HepG2 (cell line): ENCODE results near the gene EPHA1. TPM values are rescaled to one million over a fixed set of nuclear protein-coding genes. Genes with fewer than 3 reads are reported as not detected.

Source experiments
- ATAC-seq: fragments of 200-7000 bp; cut with Tn5 transposase; 3 replicates; pipeline ENCODE4 v1.9.1; 2020; ENCODE audit warnings: mild to moderate bottlenecking, moderate library complexity
- BruUV-seq: library from RNA; stranded (reverse); fragments of 400-500 nt; replicated peaks from 2 replicates; lab custom pipeline; 2021; lab: Mats Ljungman, UMichigan
- CTCF ChIA-PET: fragments of 300-600 bp; formaldehyde crosslinking; extraction: SDS; loops from one replicate; lab custom pipeline; 2021; ENCODE audit warnings: low total read pairs, inconsistent platforms, low intra/inter-chr PET ratio; lab: Yijun Ruan, JAX
- POLR2A ChIA-PET: fragments of 350-600 bp; sonication (Branson Sonifier 250); formaldehyde crosslinking; loops from one replicate; lab custom pipeline; 2020; ENCODE audit warnings: antibody characterized with exemption, inconsistent platforms; lab: Yijun Ruan, JAX
- DNase-seq: peaks from one replicate; pipeline ENCODE4 v3.0.0-alpha.2; 2015; ENCODE audit warnings: low spot score
- FAIRE-seq: peaks from 3 replicates; lab custom pipeline; 2011; peaks lifted over from hg19 to GRCh38; lab: Jason Lieb, UNC
- H2AFZ ChIP-seq: one replicate; pipeline ENCODE4 v1.6.1; 2011; ENCODE audit warnings: low read length, inconsistent platforms
- H3K27ac ChIP-seq: fragments of 300-600 bp; 3 replicates; pipeline ENCODE4 v1.8.0; 2011; ENCODE audit warnings: mixed run types, mild to moderate bottlenecking, mixed read lengths, low read length, inconsistent platforms; ENCODE audit not compliant: insufficient read depth; ENCODE audit errors: extremely low read length
- H3K27me3 ChIP-seq, 2 experiments: fragments of 200-600 bp in 1 of 2; 2 replicates in 1 of 2; 3 replicates in 1 of 2; pipeline versions ENCODE4 v1.6.0 to v1.8.0; 2011; ENCODE audit warnings: low read length in 2 of 2, mild to moderate bottlenecking in 2 of 2, moderate library complexity in 2 of 2, inconsistent platforms in 1 of 2; ENCODE audit not compliant: insufficient read depth in 2 of 2, control insufficient read depth in 1 of 2
- H3K36me3 ChIP-seq, 2 experiments: fragments of 200-600 bp in 1 of 2; replicated peaks in 1 of 2; 2 replicates in 1 of 2; 3 replicates in 1 of 2; pipeline versions ENCODE4 v1.5.1 to v1.8.0; 2011; ENCODE audit warnings: low read length in 2 of 2, inconsistent platforms in 1 of 2; ENCODE audit not compliant: insufficient read depth in 2 of 2, control insufficient read depth in 1 of 2
- H3K4me1 ChIP-seq: 2 replicates; pipeline ENCODE4 v1.5.1; 2012; ENCODE audit warnings: low read length, inconsistent platforms; ENCODE audit not compliant: insufficient read depth
- H3K4me2 ChIP-seq: 2 replicates; pipeline ENCODE4 v1.6.0; 2011; ENCODE audit warnings: low read depth, low read length, inconsistent platforms
- H3K4me3 ChIP-seq, 3 experiments: fragments of 200-600 bp in 1 of 3; sonication (generic), shearing (Covaris generic) in 1 of 3; replicated peaks in 1 of 3; 2 replicates each; pipeline ENCODE4 v1.5.1; 2011 to 2016; ENCODE audit warnings: low read length in 3 of 3, inconsistent platforms in 2 of 3, low read depth in 2 of 3, mild to moderate bottlenecking in 2 of 3, control low read depth in 1 of 3, mixed read lengths in 1 of 3; ENCODE audit not compliant: insufficient read depth in 1 of 3
- H3K79me2 ChIP-seq: one replicate; pipeline ENCODE4 v1.6.1; 2011; ENCODE audit warnings: low read length, inconsistent platforms; ENCODE audit not compliant: insufficient read depth
- H3K9ac ChIP-seq: 2 replicates; pipeline ENCODE4 v1.6.0; 2011; ENCODE audit warnings: mild to moderate bottlenecking, low read depth, low read length, inconsistent platforms; ENCODE audit not compliant: insufficient read depth
- H3K9me3 ChIP-seq: 2 replicates; pipeline ENCODE4 v1.5.1; 2012; ENCODE audit warnings: mild to moderate bottlenecking, low read length
- H4K20me1 ChIP-seq: 2 replicates; pipeline ENCODE4 v1.6.0; 2011; ENCODE audit warnings: inconsistent platforms, mild to moderate bottlenecking, low read length, moderate library complexity; ENCODE audit not compliant: insufficient read depth
- ARNT2 ChIP-seq: sonication (generic); formaldehyde crosslinking; IDR thresholded peaks from 2 replicates; pipeline ENCODE4 v1.8.0; 2022; ENCODE audit warnings: mild to moderate bottlenecking, low read depth, missing genetic modification reagents, moderate library complexity
- ASH2L ChIP-seq: fragments of 300-600, 200-600 bp; sonication (generic); IDR thresholded peaks from 2 replicates; pipeline ENCODE4 v1.7.0; 2017; ENCODE audit warnings: low read depth, mild to moderate bottlenecking, moderate library complexity, mixed read lengths, low read length; ENCODE audit not compliant: insufficient read length
- DPF2 ChIP-seq: sonication (generic); formaldehyde crosslinking; IDR thresholded peaks from 2 replicates; pipeline ENCODE4 v1.4.0; 2020; ENCODE audit warnings: mild to moderate bottlenecking, low read depth, missing genetic modification reagents, borderline replicate concordance
- HDAC2 ChIP-seq: sonication (generic); formaldehyde crosslinking; IDR thresholded peaks from 2 replicates; pipeline ENCODE4 v1.4.0; 2020; ENCODE audit warnings: missing genetic modification reagents
- JUNB ChIP-seq: sonication (generic); formaldehyde crosslinking; IDR thresholded peaks from 2 replicates; pipeline ENCODE4 v1.8.0; 2022; ENCODE audit warnings: missing genetic modification reagents, mild to moderate bottlenecking, borderline replicate concordance
- KAT8 ChIP-seq: IDR thresholded peaks from 2 replicates; pipeline ENCODE4 v1.6.1; 2016; ENCODE audit warnings: missing genetic modification reagents, missing compliant biosample characterization
- MTF2 ChIP-seq: sonication (generic); formaldehyde crosslinking; IDR thresholded peaks from 2 replicates; pipeline ENCODE4 v1.5.0; 2020; ENCODE audit warnings: missing genetic modification reagents, borderline replicate concordance
- NFKB2 ChIP-seq: sonication (generic); formaldehyde crosslinking; IDR thresholded peaks from 2 replicates; pipeline ENCODE4 v1.4.0; 2020; ENCODE audit warnings: missing genetic modification reagents, borderline replicate concordance
- RAD21 ChIP-seq: fragments of 450-650 bp; formaldehyde crosslinking; IDR thresholded peaks from 2 replicates; pipeline ENCODE4 v1.5.0; 2020; ENCODE audit warnings: mild to moderate bottlenecking
- RXRB ChIP-seq: IDR thresholded peaks from 2 replicates; pipeline ENCODE4 v1.6.1; 2016; ENCODE audit warnings: borderline replicate concordance, missing genetic modification reagents, missing compliant biosample characterization
- SMAD3 ChIP-seq: sonication (generic); formaldehyde crosslinking; IDR thresholded peaks from 2 replicates; pipeline ENCODE4 v1.4.0; 2020; ENCODE audit warnings: missing genetic modification reagents
- SPEN ChIP-seq: sonication (generic); formaldehyde crosslinking; IDR thresholded peaks from 2 replicates; pipeline ENCODE4 v1.5.1; 2020; ENCODE audit warnings: low read depth, mild to moderate bottlenecking, missing genetic modification reagents
- SSRP1 ChIP-seq: IDR thresholded peaks from 2 replicates; pipeline ENCODE4 v1.6.1; 2016; ENCODE audit warnings: control low read depth
- STAG1 ChIP-seq: sonication (generic); formaldehyde crosslinking; IDR thresholded peaks from 2 replicates; pipeline ENCODE4 v1.4.0; 2020; ENCODE audit warnings: missing genetic modification reagents
- ZMYM2 ChIP-seq: sonication (generic); formaldehyde crosslinking; IDR thresholded peaks from 2 replicates; pipeline ENCODE4 v1.8.0; 2022; ENCODE audit warnings: mild to moderate bottlenecking, missing genetic modification reagents
- ZMYM4 ChIP-seq: sonication (generic); formaldehyde crosslinking; IDR thresholded peaks from 2 replicates; pipeline ENCODE4 v1.8.1; 2023; ENCODE audit warnings: mild to moderate bottlenecking, missing genetic modification reagents
- ZNF124 ChIP-seq: sonication (generic); formaldehyde crosslinking; IDR thresholded peaks from 2 replicates; pipeline ENCODE4 v1.4.0; 2020; ENCODE audit warnings: missing genetic modification reagents
- ZNF232 ChIP-seq: sonication (generic); formaldehyde crosslinking; IDR thresholded peaks from 2 replicates; pipeline ENCODE4 v1.4.0; 2020; ENCODE audit warnings: missing genetic modification reagents, borderline replicate concordance
- ZNF263 ChIP-seq: sonication (generic); formaldehyde crosslinking; IDR thresholded peaks from 2 replicates; pipeline ENCODE4 v1.4.0; 2020; ENCODE audit warnings: missing genetic modification reagents
- ZNF333 ChIP-seq: sonication (generic); formaldehyde crosslinking; IDR thresholded peaks from 2 replicates; pipeline ENCODE4 v1.4.0; 2020; ENCODE audit warnings: mild to moderate bottlenecking, missing genetic modification reagents, borderline replicate concordance
- ZNF430 ChIP-seq: sonication (generic); formaldehyde crosslinking; IDR thresholded peaks from 2 replicates; pipeline ENCODE4 v1.9.0; 2021; ENCODE audit warnings: mild to moderate bottlenecking, missing genetic modification reagents
- ZNF879 ChIP-seq: sonication (generic); formaldehyde crosslinking; IDR thresholded peaks from 2 replicates; pipeline ENCODE4 v1.8.1; 2023; ENCODE audit warnings: missing genetic modification reagents
- WGBS: methylation state at CpG from one replicate; pipeline ENCODE4 v1.1.6; 2017; ENCODE audit warnings: low lambda C conversion rate; 5-methylcytosine and 5-hydroxymethylcytosine counted together
- in situ Hi-C: cut with HindIII; loops from 2 replicates; pipeline ENCODE4 v1.10.0; 2017; ENCODE audit warnings: low pct_unique_long_range_greater_than_20kb; ENCODE audit not compliant: extremely low pct_ligation_motif_present
- intact Hi-C: fragments of 100-400 bp; cut with micrococcal nuclease; formaldehyde crosslinking; loops from one replicate; pipeline ENCODE4 v1.10.0; 2022; ENCODE audit not compliant: unreplicated experiment
- polyA plus RNA-seq, 8 experiments: library from polyadenylated mRNA; depleted of rRNA in 3 of 8; stranded (reverse) in 7 of 8; unstranded in 1 of 8; fragments of >200 nt; fragmentation: Illumina TruSeq in 4 of 8; extraction: Trizol in 4 of 8; gene quantifications; 2 replicates each; pipeline versions ENCODE4 v1.2.1 to v1.2.3, GENCODE V29; 2011 to 2016; ENCODE audit warnings: low read depth in 4 of 8, missing spikeins in 1 of 8, mixed read lengths in 1 of 8; ENCODE audit not compliant: insufficient read depth in 1 of 8
- total RNA-seq, 5 experiments: library from RNA; depleted of rRNA; stranded (reverse); fragments of >200 nt; fragmentation: Illumina TruSeq; extraction: Trizol; gene quantifications; 2 replicates each; pipeline ENCODE4 v1.2.3, GENCODE V29; 2016; ENCODE audit warnings: low read depth in 1 of 5
- TF ChIP-seq, protein P1 (sequence below): sonication (generic); formaldehyde crosslinking; IDR thresholded peaks from 2 replicates; pipeline ENCODE4 v1.4.0; 2020; ENCODE audit warnings: missing genetic modification reagents, borderline replicate concordance
- TF ChIP-seq, protein P2 (sequence below): sonication (generic); formaldehyde crosslinking; IDR thresholded peaks from 2 replicates; pipeline ENCODE4 v1.9.0; 2022; ENCODE audit warnings: low read depth, missing genetic modification reagents

The EPHA1 gene
- total and polyA plus RNA-seq, 2 of the 13 experiments (the other 11 are each of a cell fraction or from before 2014, with no cell fraction given): 4.6 to 17.1 TPM

DNA sequence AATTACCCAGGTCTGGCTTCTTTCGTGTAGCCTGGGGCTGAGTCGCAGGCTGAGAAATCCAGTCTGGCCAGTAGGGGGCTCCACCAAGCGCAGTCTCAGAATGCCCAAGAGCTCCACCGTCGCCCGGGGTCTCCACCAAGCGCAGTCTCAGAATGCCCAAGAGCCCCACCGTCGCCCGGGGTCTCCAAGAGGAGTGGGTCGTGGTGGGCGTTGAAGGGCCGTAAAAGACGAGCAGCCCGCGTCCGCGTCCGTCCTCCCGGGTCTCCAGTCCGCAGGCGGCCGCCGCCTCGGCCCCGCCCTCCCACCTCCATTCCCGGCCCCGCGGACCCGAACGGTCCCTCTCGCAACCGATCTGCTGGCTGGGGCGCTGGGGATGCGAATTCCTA is 28.4 kb downstream of the EPHA1 start:
- peak overlapping the region; percentile 88 for H3K9ac ChIP-seq
- peaks cover 47% of the 10 kb centered on the region for H3K4me1 ChIP-seq
- H3K79me2 ChIP-seq: peaks cover 12% of the 10 kb centered on the region
- FAIRE-seq: no peak
- H3K27ac ChIP-seq: peak overlapping the region; percentile 89
- H3K9me3 ChIP-seq: no peaks in the 10 kb centered on the region
- WGBS: 0% methylated on average over 9 of the region's 35 CpGs
- intact Hi-C loops: loop anchor here (1.0 to 2.0 kb wide), 3 partner anchors 29 to 95 kb away; partner anchors contain the start of genes EPHA1 and TMEM139
- H3K27me3 ChIP-seq: no peaks in the 10 kb centered on the region
- in situ Hi-C loops: loop anchor here (5.0 to 25.0 kb wide), 2 partner anchors 37 to 532 kb away; partner anchors contain the start of gene TCAF1
- peak overlapping the region; percentile 81 for H3K4me2 ChIP-seq
- peak overlapping the region; percentile 94 to 98 (median 98) for H3K4me3 ChIP-seq
- peaks cover 5% of the 10 kb centered on the region; the same call in 1 of the 2 replicates for H4K20me1 ChIP-seq
- H2AFZ ChIP-seq: peak overlapping the region; percentile 54
- ATAC-seq: peak; percentile 73
- BruUV-seq: no TSS peak
- H3K36me3 ChIP-seq: peaks cover 0 to 2% of the 10 kb centered on the region in 2 experiments; a peak in 1 of 5 replicates
- peak; percentile 61 for DNase-seq
- CTCF ChIA-PET: interaction anchor here (0.7 to 2.8 kb wide), 2 partner anchors 29 to 36 kb away, joined by 3 to 24 read pairs; no protein-coding TSS in a partner anchor
- POLR2A ChIA-PET: interaction anchor here (0.8 to 2.2 kb wide), 6 partner anchors 11 to 117 kb away, joined by 3 to 17 read pairs (median 10); partner anchors contain the start of genes CASP2, EPHA1 and GSTK1
- TF ChIP-seq ZNF430 (CRISPR knock-in tag) (no peak), ASH2L (peak; percentile 47), SSRP1 (CRISPR knock-in tag) (no peak), ZNF879 (no peak), RAD21 (CRISPR knock-in tag) (peak; percentile 60; the same call in 1 of the 2 replicates), STAG1 (peak; percentile 56), ARNT2 (CRISPR knock-in tag) (0 out of 2 replicates have a peak, but pooled peaks have one; percentile 28), NFKB2 (no peak), HDAC2 (no peak), KAT8 (CRISPR knock-in tag) (0 out of 2 replicates have a peak, but pooled peaks have one; percentile 2), ZNF263 (no peak), SPEN (CRISPR knock-in tag) (0 out of 2 replicates have a peak, but pooled peaks have one; percentile 22), ZMYM4 (CRISPR knock-in tag) (peak; percentile 27; the same call in 1 of the 2 replicates), ZNF124 (CRISPR knock-in tag) (no peak), JUNB (CRISPR knock-in tag) (no peak), ZNF333 (no peak), MTF2 (CRISPR knock-in tag) (peak; percentile 40; the same call in 1 of the 2 replicates), DPF2 (CRISPR knock-in tag) (no peak), ZMYM2 (CRISPR knock-in tag) (no peak), ZNF232 (CRISPR knock-in tag) (no peak), SMAD3 (CRISPR knock-in tag) (peak; percentile 58; the same call in 1 of the 2 replicates), RXRB (0 out of 2 replicates have a peak, but pooled peaks have one; percentile 9)
- TF ChIP-seq, protein P1, sequence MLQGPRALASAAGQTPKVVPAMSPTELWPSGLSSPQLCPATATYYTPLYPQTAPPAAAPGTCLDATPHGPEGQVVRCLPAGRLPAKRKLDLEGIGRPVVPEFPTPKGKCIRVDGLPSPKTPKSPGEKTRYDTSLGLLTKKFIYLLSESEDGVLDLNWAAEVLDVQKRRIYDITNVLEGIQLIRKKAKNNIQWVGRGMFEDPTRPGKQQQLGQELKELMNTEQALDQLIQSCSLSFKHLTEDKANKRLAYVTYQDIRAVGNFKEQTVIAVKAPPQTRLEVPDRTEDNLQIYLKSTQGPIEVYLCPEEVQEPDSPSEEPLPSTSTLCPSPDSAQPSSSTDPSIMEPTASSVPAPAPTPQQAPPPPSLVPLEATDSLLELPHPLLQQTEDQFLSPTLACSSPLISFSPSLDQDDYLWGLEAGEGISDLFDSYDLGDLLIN: no peak
- TF ChIP-seq, protein P2, sequence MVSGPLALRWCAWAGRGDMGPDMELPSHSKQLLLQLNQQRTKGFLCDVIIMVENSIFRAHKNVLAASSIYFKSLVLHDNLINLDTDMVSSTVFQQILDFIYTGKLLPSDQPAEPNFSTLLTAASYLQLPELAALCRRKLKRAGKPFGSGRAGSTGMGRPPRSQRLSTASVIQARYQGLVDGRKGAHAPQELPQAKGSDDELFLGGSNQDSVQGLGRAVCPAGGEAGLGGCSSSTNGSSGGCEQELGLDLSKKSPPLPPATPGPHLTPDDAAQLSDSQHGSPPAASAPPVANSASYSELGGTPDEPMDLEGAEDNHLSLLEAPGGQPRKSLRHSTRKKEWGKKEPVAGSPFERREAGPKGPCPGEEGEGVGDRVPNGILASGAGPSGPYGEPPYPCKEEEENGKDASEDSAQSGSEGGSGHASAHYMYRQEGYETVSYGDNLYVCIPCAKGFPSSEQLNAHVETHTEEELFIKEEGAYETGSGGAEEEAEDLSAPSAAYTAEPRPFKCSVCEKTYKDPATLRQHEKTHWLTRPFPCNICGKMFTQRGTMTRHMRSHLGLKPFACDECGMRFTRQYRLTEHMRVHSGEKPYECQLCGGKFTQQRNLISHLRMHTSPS (CRISPR knock-in tag): no peak
